Kidney (tissue), 14 donors: ENCODE results near the gene ADAM15. TPM values are rescaled to one million over a fixed set of nuclear protein-coding genes. Genes with fewer than 3 reads are reported as not detected.

Source experiments
- DNase-seq, 5 donors: peaks; one replicate each; pipeline ENCODE4 v3.0.0-alpha.2; 2013 to 2020
- FAIRE-seq: peaks from 2 replicates; lab custom pipeline; 2012; peaks lifted over from hg19 to GRCh38; lab: Jason Lieb, UNC
- H3K27ac ChIP-seq, 2 donors: one replicate each; pipeline ENCODE4 v1.7.0; 2013; ENCODE audit warnings: low read depth in 2 of 2, low read length in 2 of 2, inconsistent platforms in 1 of 2
- H3K27me3 ChIP-seq: one replicate; pipeline ENCODE4 v1.7.1; 2013; ENCODE audit warnings: low read length, inconsistent platforms; ENCODE audit not compliant: control insufficient read depth, insufficient read depth
- H3K36me3 ChIP-seq, 3 donors: one replicate each; pipeline versions ENCODE4 v1.7.0 to v1.7.1; 2013; ENCODE audit warnings: low read length in 3 of 3, control low read depth in 1 of 3, inconsistent platforms in 1 of 3; ENCODE audit not compliant: insufficient read depth in 3 of 3, control insufficient read depth in 2 of 3
- H3K4me1 ChIP-seq, 3 donors: one replicate each; pipeline versions ENCODE4 v1.7.0 to v1.7.1; 2013; ENCODE audit warnings: low read length in 3 of 3, inconsistent platforms in 1 of 3, low read depth in 1 of 3; ENCODE audit not compliant: control insufficient read depth in 2 of 3, insufficient read depth in 2 of 3
- H3K4me3 ChIP-seq, 3 donors: one replicate each; pipeline versions ENCODE4 v1.7.0 to v1.8.1; 2013; ENCODE audit warnings: low read length in 3 of 3, control low read depth in 1 of 3, inconsistent platforms in 1 of 3
- H3K9ac ChIP-seq, 3 donors: one replicate each; pipeline versions ENCODE4 v1.7.0 to v1.7.1; 2013; ENCODE audit warnings: low read length in 3 of 3, control low read depth in 1 of 3, inconsistent platforms in 1 of 3
- H3K9me3 ChIP-seq, 3 donors: one replicate each; pipeline versions ENCODE4 v1.7.0 to v1.7.1; 2013; ENCODE audit warnings: low read length in 3 of 3, control low read depth in 1 of 3, inconsistent platforms in 1 of 3; ENCODE audit not compliant: control insufficient read depth in 2 of 3, insufficient read depth in 1 of 3
- CTCF ChIP-seq: IDR thresholded peaks from 3 replicates; pipeline ENCODE4 v1.5.1; 2012; ENCODE audit warnings: mild to moderate bottlenecking, moderate library complexity, borderline replicate concordance; ENCODE audit not compliant: insufficient read depth; ENCODE audit errors: extremely low read depth
- intact Hi-C: fragments of 100-400 bp; cut with DNase I; formaldehyde crosslinking; loops from one replicate; pipeline ENCODE4 v1.11.1; 2022
- polyA plus RNA-seq: library from polyadenylated mRNA; stranded (reverse); fragments of 350-450 nt; fragmentation: Illumina TruSeq; extraction: RNeasy Lipid Tissue Mini Kit (QIAGEN cat#74804); gene quantifications from one replicate; pipeline ENCODE4 v1.2.3, GENCODE V29; 2014; ENCODE audit warnings: low read depth, low replicate concordance; ENCODE audit not compliant: insufficient read depth
- total RNA-seq: library from RNA; stranded (reverse); fragmentation: NEBNext Ultra II Directional; extraction: Animal tissue kit (Norgen Biotek cat#: 25700); gene quantifications from one replicate; pipeline ENCODE4 v1.2.1, GENCODE V29; 2021
- donor health status: control.
- donor health status: control.
- donor health status: control.
- donor health status: control.
- donor health status: control.
- donor health status: DM: yes; HTN: yes; CAD: no.
- donor health status: Normal renal cell carcinoma (clear cell type).

The ADAM15 gene
- total and polyA plus RNA-seq, 2 donors from 2014 or later = 68.4 to 152 TPM

- H3K4me3 ChIP-seq = no peak overlapping the region
- H3K9me3 ChIP-seq = no peaks in the 10 kb centered on the region
- no peaks in the 10 kb centered on the region for H3K27me3 ChIP-seq
- no peak for TF ChIP-seq CTCF
- no peak overlapping the region for H3K9ac ChIP-seq
- no peaks in the 10 kb centered on the region for H3K36me3 ChIP-seq
- no peak overlapping the region for H3K27ac ChIP-seq
- no peaks in the 10 kb centered on the region for H3K4me1 ChIP-seq
- intact Hi-C loops = no loop called here
- no peak for FAIRE-seq
- peak in 1 of 5 donors; percentile 36 for DNase-seq
Measured at GRCh38 chr1:155030243-155030795, 20.8 kb upstream of the ADAM15 start.

GRCh38 chr1:155030899-155031298 is 20.2 kb upstream of the ADAM15 start:
- no peak for TF ChIP-seq CTCF
- H3K9me3 ChIP-seq = no peaks in the 10 kb centered on the region
- no peaks in the 10 kb centered on the region for H3K36me3 ChIP-seq
- FAIRE-seq = no peak
- intact Hi-C loops = no loop called here
- peak in 1 of 5 donors; percentile 63 for DNase-seq
- no peak overlapping the region for H3K27ac ChIP-seq
- H3K9ac ChIP-seq = no peak overlapping the region
- no peaks in the 10 kb centered on the region for H3K4me1 ChIP-seq
- H3K27me3 ChIP-seq = no peaks in the 10 kb centered on the region
- no peak overlapping the region for H3K4me3 ChIP-seq

DNA sequence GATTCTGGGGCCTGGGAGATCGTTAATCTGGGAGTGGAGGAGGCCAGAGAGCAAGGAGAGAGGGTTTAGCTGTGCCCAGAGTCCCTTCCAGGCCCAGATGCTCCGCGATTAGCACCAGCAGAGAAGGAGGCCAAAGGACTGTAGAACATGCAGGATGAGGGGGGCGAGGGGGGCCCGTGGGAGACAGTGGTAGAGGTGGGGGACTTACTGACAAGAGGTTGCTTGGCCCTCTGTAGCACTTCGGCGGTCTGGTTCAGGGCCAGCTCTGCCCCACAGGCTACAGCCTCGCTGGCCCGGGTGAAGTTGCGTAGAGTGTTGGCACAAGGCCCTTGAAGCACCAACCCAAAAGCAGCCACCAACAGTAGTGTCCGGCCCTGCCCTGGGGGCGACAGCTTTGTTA is 18.2 kb upstream of the ADAM15 start:
- H3K27ac ChIP-seq = no peak overlapping the region
- no peak for FAIRE-seq
- H3K4me1 ChIP-seq = no peaks in the 10 kb centered on the region
- TF ChIP-seq CTCF = no peak
- DNase-seq = peak in 1 of 5 donors; percentile 54
- no peaks in the 10 kb centered on the region for H3K9me3 ChIP-seq
- intact Hi-C loops = no loop called here
- H3K9ac ChIP-seq = no peak overlapping the region
- H3K4me3 ChIP-seq = no peak overlapping the region
- no peaks in the 10 kb centered on the region for H3K27me3 ChIP-seq
- no peaks in the 10 kb centered on the region for H3K36me3 ChIP-seq

DNA sequence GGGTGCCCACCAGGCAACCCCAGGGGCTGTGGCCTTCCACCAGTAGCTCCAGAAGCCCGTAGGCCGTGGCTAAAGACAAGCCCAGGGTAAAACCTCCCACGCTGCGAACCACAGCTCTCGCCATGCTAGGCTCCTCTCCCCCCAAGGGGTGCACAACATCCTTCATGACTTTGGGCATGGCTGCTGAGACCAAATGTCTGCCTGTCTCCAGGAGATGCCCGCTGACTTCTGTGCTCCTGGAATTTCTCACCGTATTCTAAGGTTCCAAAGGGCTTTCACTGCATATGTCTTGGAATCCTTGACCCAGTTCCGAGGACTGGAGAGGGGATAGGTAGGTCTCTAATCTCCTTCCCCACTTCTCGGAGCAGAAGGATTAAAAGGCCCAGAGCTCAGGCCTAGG is 17.6 kb upstream of the ADAM15 start, which contains the start of the genes DCST1 and DCST2:
TSS of gene DCST1 (plus strand) at position 301 of the 400 bp plus-strand sequence. CDS start 213 bp downstream, outside the sequence.
TSS of gene DCST2 (minus strand) at position 258 of the 400 bp plus-strand sequence. CDS start at position 178, 80 bp downstream.
- no peak for FAIRE-seq
- H3K4me1 ChIP-seq = no peaks in the 10 kb centered on the region

More for the DNA sequence above, 17.6 kb upstream of the ADAM15 start, which contains the start of the genes DCST1 and DCST2:
- Histone ChIP-seq H3K36me3 (no peaks in the 10 kb centered on the region), H3K9ac (no peak within 1 kb of the TSS), H3K27ac (no peak within 1 kb of the TSS), H3K9me3 (no peaks in the 10 kb centered on the region), H3K27me3 (no peaks in the 10 kb centered on the region), H3K4me3 (no peak within 1 kb of the TSS)
- intact Hi-C loops = no loop called here
- peak in 1 of 5 donors; percentile 52 for DNase-seq
- no peak for TF ChIP-seq CTCF
